GM12878 (cell line): Measurements from ENCODE around the gene MT1X. TPM values are rescaled to one million over a fixed set of nuclear protein-coding genes. Genes with fewer than 3 reads are reported as not detected.

Source experiments
- ATAC-seq: fragments of 200-7000 bp; cut with Tn5 transposase; 3 replicates; pipeline ENCODE4 v1.9.1; 2020; ENCODE audit warnings: mild to moderate bottlenecking, moderate library complexity
- BruUV-seq: library from RNA; stranded (reverse); fragments of 400-500 nt; replicated peaks from 2 replicates; lab custom pipeline; 2021; lab: Mats Ljungman, UMichigan
- CTCF ChIA-PET: fragments of 300-600 bp; sonication (Branson Sonifier 250); formaldehyde crosslinking; extraction: SDS; loops from one replicate; lab custom pipeline; 2021; ENCODE audit warnings: inconsistent platforms; lab: Yijun Ruan, JAX
- POLR2A ChIA-PET: fragments of 350-600 bp; formaldehyde crosslinking; extraction: SDS; loops from one replicate; lab custom pipeline; 2021; ENCODE audit warnings: inconsistent platforms; lab: Charles Lee
- RAD21 ChIA-PET: fragments of 300-600 bp; sonication (Branson Sonifier 250); formaldehyde crosslinking; loops from one replicate; lab custom pipeline; 2023; ENCODE audit warnings: antibody characterized with exemption; ENCODE audit not compliant: unreplicated experiment; lab: Charles Lee
- SMC1A ChIA-PET: fragments of 300-600 bp; sonication (Branson Sonifier 250); formaldehyde crosslinking; loops from one replicate; lab custom pipeline; 2023; ENCODE audit not compliant: unreplicated experiment, uncharacterized antibody; lab: Charles Lee
- DNase-seq: peaks from one replicate; pipeline ENCODE4 v3.0.0-alpha.2; 2011; ENCODE audit warnings: low read depth, low spot score
- FAIRE-seq: peaks from 3 replicates; lab custom pipeline; 2011; peaks lifted over from hg19 to GRCh38; lab: Jason Lieb, UNC
- H2AFZ ChIP-seq: 2 replicates; pipeline ENCODE4 v1.6.0; 2011; ENCODE audit warnings: low read depth, low read length, control low read depth; ENCODE audit not compliant: control insufficient read depth
- H3K27ac ChIP-seq: 2 replicates; pipeline ENCODE4 v1.5.1; 2011; ENCODE audit warnings: control low read depth; ENCODE audit not compliant: control insufficient read depth, insufficient read depth
- H3K27me3 ChIP-seq, 2 experiments: replicated peaks in 1 of 2; 2 replicates each; pipeline versions ENCODE4 v1.6.0 to v1.6.1; 2011; ENCODE audit warnings: low read length in 1 of 2; ENCODE audit not compliant: control insufficient read depth in 2 of 2, insufficient read depth in 2 of 2
- H3K36me3 ChIP-seq, 2 experiments: 2 replicates each; pipeline ENCODE4 v1.5.1; 2011; ENCODE audit warnings: low read length in 1 of 2; ENCODE audit not compliant: control insufficient read depth in 2 of 2, insufficient read depth in 2 of 2
- H3K4me1 ChIP-seq: 2 replicates; pipeline ENCODE4 v1.6.1; 2011; ENCODE audit warnings: mild to moderate bottlenecking, low read length, moderate library complexity, mixed read lengths; ENCODE audit not compliant: control insufficient read depth, insufficient read depth
- H3K4me2 ChIP-seq: 2 replicates; pipeline ENCODE4 v1.6.0; 2011; ENCODE audit warnings: control low read depth; ENCODE audit not compliant: control insufficient read depth, insufficient read depth
- H3K4me3 ChIP-seq: fragments of 200-600 bp; sonication (generic); 2 replicates; pipeline ENCODE4 v1.5.1; 2016
- H3K79me2 ChIP-seq: 2 replicates; pipeline ENCODE4 v1.6.0; 2011; ENCODE audit warnings: low read length; ENCODE audit not compliant: control insufficient read depth, insufficient read depth
- H3K9ac ChIP-seq: 2 replicates; pipeline ENCODE4 v1.8.0; 2011; ENCODE audit warnings: low read length, control low read depth, mixed read lengths; ENCODE audit not compliant: control insufficient read depth, insufficient read depth
- H3K9me3 ChIP-seq: replicated peaks from 3 replicates; pipeline ENCODE4 v1.5.1; 2011; ENCODE audit warnings: mild to moderate bottlenecking, low read length; ENCODE audit not compliant: control insufficient read depth, insufficient read depth
- H4K20me1 ChIP-seq: 2 replicates; pipeline ENCODE4 v1.6.0; 2011; ENCODE audit not compliant: control insufficient read depth, insufficient read depth
- CEBPB ChIP-seq, 2 experiments: fragments of 150-350 bp in 1 of 2; IDR thresholded peaks; 2 replicates each; pipeline ENCODE4 v1.6.1; 2012 to 2014; ENCODE audit warnings: low read depth in 2 of 2, low read length in 2 of 2, borderline replicate concordance in 1 of 2, inconsistent platforms in 1 of 2
- CHD1 ChIP-seq: IDR thresholded peaks from 2 replicates; pipeline ENCODE4 v1.6.1; 2012; ENCODE audit warnings: low read depth, low read length, improper control_type of control experiment
- CHD2 ChIP-seq: IDR thresholded peaks from 2 replicates; pipeline ENCODE4 v1.6.1; 2011; ENCODE audit warnings: low read depth, low read length, improper control_type of control experiment, borderline replicate concordance
- FOS ChIP-seq: IDR thresholded peaks from 3 replicates; pipeline ENCODE4 v1.6.1; 2011; ENCODE audit warnings: borderline replicate concordance; ENCODE audit not compliant: insufficient read length; ENCODE audit errors: extremely low read depth
- KDM1A ChIP-seq: fragments of 200-600 bp; sonication (generic); IDR thresholded peaks from 2 replicates; pipeline ENCODE4 v1.6.1; 2016; ENCODE audit warnings: borderline replicate concordance
- KLF5 ChIP-seq: fragments of 450-650 bp; IDR thresholded peaks from 2 replicates; pipeline ENCODE4 v1.6.1; 2014; ENCODE audit warnings: mild to moderate bottlenecking; ENCODE audit not compliant: partially characterized antibody
- LARP7 ChIP-seq: fragments of 450-650 bp; IDR thresholded peaks from 2 replicates; pipeline ENCODE4 v1.6.1; 2017; ENCODE audit warnings: mild to moderate bottlenecking
- MYC ChIP-seq: IDR thresholded peaks from 2 replicates; pipeline ENCODE4 v1.6.1; 2011; ENCODE audit warnings: mild to moderate bottlenecking, low read length, moderate library complexity, inconsistent platforms; ENCODE audit not compliant: insufficient read depth, insufficient replicate concordance, insufficient read length, severe bottlenecking
- POLR2A ChIP-seq: IDR thresholded peaks from 2 replicates; pipeline ENCODE4 v1.6.1; 2011; ENCODE audit warnings: low read depth, mild to moderate bottlenecking, low read length
- YBX1 ChIP-seq: fragments of 450-650 bp; IDR thresholded peaks from 2 replicates; pipeline ENCODE4 v1.6.1; 2016; ENCODE audit warnings: antibody characterized with exemption
- ZNF274 ChIP-seq: IDR thresholded peaks from one replicate; pipeline ENCODE4 v1.8.0; 2011; ENCODE audit not compliant: insufficient read length, insufficient read depth
- WGBS: methylation state at CpG from one replicate; pipeline ENCODE4 v1.1.6; 2016; ENCODE audit warnings: low lambda C conversion rate; ENCODE audit not compliant: insufficient replicate concordance, insufficient coverage; ENCODE audit errors: missing lambda C conversion rate; 5-methylcytosine and 5-hydroxymethylcytosine counted together
- in situ Hi-C: fragments of 300-500 bp; cut with MboI; formaldehyde crosslinking; loops from 9 replicates; pipeline ENCODE4 v1.14.3; 2018; ENCODE audit warnings: mixed read lengths
- intact Hi-C: fragments of 100-400 bp; cut with micrococcal nuclease; formaldehyde crosslinking; loops from one replicate; pipeline ENCODE4 v1.14.2; 2022; ENCODE audit not compliant: unreplicated experiment
- polyA plus RNA-seq, 11 experiments: library from polyadenylated mRNA; depleted of rRNA in 4 of 11; unstranded in 6 of 11; stranded (reverse) in 5 of 11; fragments of >200 nt; fragmentation: Nextera tagmentation in 4 of 11; fragmentation: Illumina TruSeq in 1 of 11; extraction: Ambion mirVana in 4 of 11; extraction: Trizol in 1 of 11; gene quantifications; 1 replicate in 1 of 11; 2 replicates in 10 of 11; pipeline versions ENCODE4 v1.2.1 to v1.2.3, GENCODE V29; 2011 to 2016; ENCODE audit warnings: inconsistent platforms in 2 of 11, missing spikeins in 2 of 11, low read depth in 1 of 11
- total RNA-seq, 4 experiments: library from RNA; depleted of rRNA in 3 of 4; stranded (reverse); fragments of >200 nt in 3 of 4; fragmentation: Illumina TruSeq in 1 of 4; extraction: Trizol in 1 of 4; gene quantifications; 2 replicates each; pipeline versions ENCODE4 v1.2.1 to v1.2.3, GENCODE V29; 2013 to 2021
- TF ChIP-seq, protein P1 (sequence below): fragments of 450-650 bp; IDR thresholded peaks from 2 replicates; pipeline ENCODE4 v1.6.1; 2017; ENCODE audit warnings: mild to moderate bottlenecking, moderate library complexity
- TF ChIP-seq, protein P2 (sequence below): fragments of 450-650 bp; formaldehyde crosslinking; IDR thresholded peaks from 2 replicates; pipeline ENCODE4 v1.5.0; 2022; ENCODE audit warnings: mild to moderate bottlenecking, missing genetic modification characterization

MT1X gene
- total and polyA plus RNA-seq, 10 of the 15 experiments (the other 5 are each of a cell fraction or from before 2014, with no cell fraction given), result 5.8 to 65.6 (median 15.4) TPM

DNA sequence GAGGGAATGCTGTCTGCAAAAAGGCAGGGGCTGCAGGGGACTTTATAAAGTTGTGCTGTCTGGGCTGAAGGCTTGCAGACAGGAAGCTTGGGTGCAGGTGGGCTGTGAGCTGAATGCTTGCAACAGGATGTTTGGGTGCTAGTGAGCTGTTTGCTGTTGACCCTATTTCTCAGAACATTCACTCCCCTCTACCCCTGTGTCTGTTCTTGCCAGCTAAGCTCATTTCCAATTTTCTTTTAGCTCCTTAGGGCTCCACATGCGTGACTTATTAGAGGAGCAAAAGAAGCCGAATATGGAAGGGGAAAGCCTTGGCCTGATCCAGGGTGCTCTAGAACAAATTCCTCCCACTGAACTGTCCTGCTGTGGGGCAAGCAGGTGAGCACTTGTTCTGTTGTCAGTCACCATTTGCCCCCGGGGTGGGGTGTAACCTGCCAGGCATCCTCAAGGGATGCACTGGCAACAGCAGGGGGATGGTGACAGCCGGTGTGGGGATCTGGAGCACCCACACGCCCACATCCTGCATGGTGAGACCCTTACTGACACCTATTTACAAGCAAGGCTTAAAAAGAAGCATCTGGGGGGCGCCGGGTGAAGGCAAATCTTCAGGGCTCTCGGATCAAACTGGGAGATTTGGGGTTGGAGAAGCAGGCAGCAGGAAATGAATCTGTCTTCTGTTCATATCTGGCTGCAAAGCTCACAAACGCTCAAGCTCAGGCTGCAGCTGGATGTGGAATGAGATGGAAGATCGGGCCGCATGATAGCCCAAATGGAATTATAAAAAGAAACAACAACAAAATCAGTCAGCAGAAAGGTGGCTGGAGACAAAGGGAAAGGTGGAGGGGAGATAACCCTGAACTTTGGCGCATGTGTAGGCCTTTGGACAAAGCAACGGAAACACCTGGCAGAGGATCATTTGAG, 26.5 kb downstream of the MT1X start (continued):
- TF ChIP-seq KDM1A (no peak), MYC (no peak)

DNA sequence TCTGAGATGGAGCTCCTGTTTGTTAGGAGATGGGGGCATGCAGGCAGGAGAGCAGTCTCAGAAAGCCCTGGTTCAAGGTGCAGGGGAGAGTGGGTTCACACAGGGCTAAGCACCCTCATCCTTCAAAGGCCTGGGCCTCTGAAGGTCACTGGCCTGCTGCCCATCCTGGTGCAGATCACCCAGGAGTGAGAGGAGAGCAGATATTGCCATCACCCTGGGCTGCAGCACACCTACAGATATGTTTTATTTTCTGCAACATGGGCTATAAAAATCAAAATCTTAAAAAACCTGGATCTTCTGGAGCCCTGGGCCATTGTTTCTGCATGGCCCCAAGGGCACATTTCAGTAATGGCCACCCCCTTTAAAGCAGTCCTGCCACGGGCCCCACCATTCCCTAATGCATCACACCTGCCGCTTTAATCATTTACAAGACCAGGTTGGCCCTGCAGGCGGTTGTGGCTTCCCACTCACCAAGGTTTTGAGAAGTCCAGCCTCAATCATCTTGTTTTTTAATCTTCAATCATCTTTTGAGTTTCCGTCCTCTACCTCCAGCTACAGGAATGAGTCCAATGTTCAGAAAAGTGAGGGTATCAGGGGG, 27.3 kb downstream of the MT1X start:
- Histone ChIP-seq H3K79me2 (no peaks in the 10 kb centered on the region), H3K9me3 (no peaks in the 10 kb centered on the region; the same call in 2 of the 3 replicates), H3K4me2 (no peak overlapping the region), H3K27ac (no peak overlapping the region), H3K4me1 (no peaks in the 10 kb centered on the region), H2AFZ (no peak overlapping the region), H3K27me3 (no peaks in the 10 kb centered on the region), H4K20me1 (no peaks in the 10 kb centered on the region), H3K9ac (no peak overlapping the region), H3K36me3 (no peaks in the 10 kb centered on the region), H3K4me3 (no peak overlapping the region)
- BruUV-seq, result no TSS peak
- SMC1A ChIA-PET, result interaction anchor here (0.7 to 1.8 kb wide), 3 partner anchors 65 to 133 kb away, joined by 3 to 12 read pairs (median 5); no protein-coding TSS in a partner anchor
- in situ Hi-C loops (loop anchor here (5.0 kb wide), 1 partner anchor 132 kb away; no protein-coding TSS in a partner anchor), intact Hi-C loops (loop anchor here (10.0 kb wide), 1 partner anchor 395 kb away; no protein-coding TSS in a partner anchor)
- FAIRE-seq (no peak), ATAC-seq (peak; percentile 35), DNase-seq (no peak)
- RAD21 ChIA-PET, result no interaction called here
- WGBS, result 51% methylated on average over 4 of the region's 4 CpGs
- POLR2A ChIA-PET, result no interaction called here
- CTCF ChIA-PET, result interaction anchor here (0.8 kb wide), 1 partner anchor 158 kb away, joined by 3 read pairs; no protein-coding TSS in a partner anchor
- no peak for TF ChIP-seq LARP7
- TF ChIP-seq, protein P1, sequence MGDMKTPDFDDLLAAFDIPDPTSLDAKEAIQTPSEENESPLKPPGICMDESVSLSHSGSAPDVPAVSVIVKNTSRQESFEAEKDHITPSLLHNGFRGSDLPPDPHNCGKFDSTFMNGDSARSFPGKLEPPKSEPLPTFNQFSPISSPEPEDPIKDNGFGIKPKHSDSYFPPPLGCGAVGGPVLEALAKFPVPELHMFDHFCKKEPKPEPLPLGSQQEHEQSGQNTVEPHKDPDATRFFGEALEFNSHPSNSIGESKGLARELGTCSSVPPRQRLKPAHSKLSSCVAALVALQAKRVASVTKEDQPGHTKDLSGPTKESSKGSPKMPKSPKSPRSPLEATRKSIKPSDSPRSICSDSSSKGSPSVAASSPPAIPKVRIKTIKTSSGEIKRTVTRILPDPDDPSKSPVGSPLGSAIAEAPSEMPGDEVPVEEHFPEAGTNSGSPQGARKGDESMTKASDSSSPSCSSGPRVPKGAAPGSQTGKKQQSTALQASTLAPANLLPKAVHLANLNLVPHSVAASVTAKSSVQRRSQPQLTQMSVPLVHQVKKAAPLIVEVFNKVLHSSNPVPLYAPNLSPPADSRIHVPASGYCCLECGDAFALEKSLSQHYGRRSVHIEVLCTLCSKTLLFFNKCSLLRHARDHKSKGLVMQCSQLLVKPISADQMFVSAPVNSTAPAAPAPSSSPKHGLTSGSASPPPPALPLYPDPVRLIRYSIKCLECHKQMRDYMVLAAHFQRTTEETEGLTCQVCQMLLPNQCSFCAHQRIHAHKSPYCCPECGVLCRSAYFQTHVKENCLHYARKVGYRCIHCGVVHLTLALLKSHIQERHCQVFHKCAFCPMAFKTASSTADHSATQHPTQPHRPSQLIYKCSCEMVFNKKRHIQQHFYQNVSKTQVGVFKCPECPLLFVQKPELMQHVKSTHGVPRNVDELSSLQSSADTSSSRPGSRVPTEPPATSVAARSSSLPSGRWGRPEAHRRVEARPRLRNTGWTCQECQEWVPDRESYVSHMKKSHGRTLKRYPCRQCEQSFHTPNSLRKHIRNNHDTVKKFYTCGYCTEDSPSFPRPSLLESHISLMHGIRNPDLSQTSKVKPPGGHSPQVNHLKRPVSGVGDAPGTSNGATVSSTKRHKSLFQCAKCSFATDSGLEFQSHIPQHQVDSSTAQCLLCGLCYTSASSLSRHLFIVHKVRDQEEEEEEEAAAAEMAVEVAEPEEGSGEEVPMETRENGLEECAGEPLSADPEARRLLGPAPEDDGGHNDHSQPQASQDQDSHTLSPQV, result no peak
- TF ChIP-seq YBX1, result no peak
- no peak for TF ChIP-seq FOS
- TF ChIP-seq KLF5, result no peak
- no peak for TF ChIP-seq CHD1
- TF ChIP-seq CHD2, result no peak
- no peak for TF ChIP-seq POLR2A
- TF ChIP-seq CEBPB (IDR thresholded peaks at IDR 0.05; ENCODE audit: borderline replicate concordance in 1 of 2, low read depth in 2 of 2, low read length in 2 of 2), result no peak
- TF ChIP-seq, protein P2, sequence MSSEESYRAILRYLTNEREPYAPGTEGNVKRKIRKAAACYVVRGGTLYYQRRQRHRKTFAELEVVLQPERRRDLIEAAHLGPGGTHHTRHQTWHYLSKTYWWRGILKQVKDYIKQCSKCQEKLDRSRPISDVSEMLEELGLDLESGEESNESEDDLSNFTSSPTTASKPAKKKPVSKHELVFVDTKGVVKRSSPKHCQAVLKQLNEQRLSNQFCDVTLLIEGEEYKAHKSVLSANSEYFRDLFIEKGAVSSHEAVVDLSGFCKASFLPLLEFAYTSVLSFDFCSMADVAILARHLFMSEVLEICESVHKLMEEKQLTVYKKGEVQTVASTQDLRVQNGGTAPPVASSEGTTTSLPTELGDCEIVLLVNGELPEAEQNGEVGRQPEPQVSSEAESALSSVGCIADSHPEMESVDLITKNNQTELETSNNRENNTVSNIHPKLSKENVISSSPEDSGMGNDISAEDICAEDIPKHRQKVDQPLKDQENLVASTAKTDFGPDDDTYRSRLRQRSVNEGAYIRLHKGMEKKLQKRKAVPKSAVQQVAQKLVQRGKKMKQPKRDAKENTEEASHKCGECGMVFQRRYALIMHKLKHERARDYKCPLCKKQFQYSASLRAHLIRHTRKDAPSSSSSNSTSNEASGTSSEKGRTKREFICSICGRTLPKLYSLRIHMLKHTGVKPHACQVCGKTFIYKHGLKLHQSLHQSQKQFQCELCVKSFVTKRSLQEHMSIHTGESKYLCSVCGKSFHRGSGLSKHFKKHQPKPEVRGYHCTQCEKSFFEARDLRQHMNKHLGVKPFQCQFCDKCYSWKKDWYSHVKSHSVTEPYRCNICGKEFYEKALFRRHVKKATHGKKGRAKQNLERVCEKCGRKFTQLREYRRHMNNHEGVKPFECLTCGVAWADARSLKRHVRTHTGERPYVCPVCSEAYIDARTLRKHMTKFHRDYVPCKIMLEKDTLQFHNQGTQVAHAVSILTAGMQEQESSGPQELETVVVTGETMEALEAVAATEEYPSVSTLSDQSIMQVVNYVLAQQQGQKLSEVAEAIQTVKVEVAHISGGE (CRISPR knock-in tag), result no peak
- TF ChIP-seq ZNF274, result no peak
